Activated naive CD4-positive, alpha-beta T cell treated with anti-CD3 and anti-CD28 coated beads, Interleukin-2, amount 50 U/mL, for 16 hours (primary cell): ENCODE results near the gene TUBA4B.
"Not testable (repeated sequence)": the region's sequence is repeated elsewhere in the genome, so short reads cannot be mapped to it uniquely, and the experiment has no call there.

Experiments used
- DNase-seq: peaks from one replicate; pipeline ENCODE4 v3.0.0-alpha.2; 2020

The TUBA4B gene

GRCh38 chr2:219277703-219278654 lies 24.9 kb downstream of the TUBA4B start:
- DNase-seq, result peak; percentile 70

- DNase-seq, result no peak
Measured at GRCh38 chr2:219278655-219279150, 25.7 kb downstream of the TUBA4B start.

GRCh38 chr2:219279151-219279915 lies 26.3 kb downstream of the TUBA4B start, which contains the start of gene DNAJB2:
DNAJB2 (plus strand) TSS chr2:219279366; CDS start chr2:219279834, 468 bp downstream.
- peak; percentile 100 for DNase-seq

GRCh38 chr2:219279916-219280516 lies 27.0 kb downstream of the TUBA4B start:
- DNase-seq, result no peak

GRCh38 chr2:219280651-219281050 lies 27.6 kb downstream of the TUBA4B start:
- DNase-seq, result no peak

- DNase-seq, result no peak
Measured at GRCh38 chr2:219281588-219281987, 28.5 kb downstream of the TUBA4B start.

- DNase-seq, result no peak
Measured at GRCh38 chr2:219282375-219282774, 29.3 kb downstream of the TUBA4B start.

GRCh38 chr2:219282943-219283581 lies 30.0 kb downstream of the TUBA4B start:
- no peak for DNase-seq

GRCh38 chr2:219284501-219285372 lies 31.7 kb downstream of the TUBA4B start:
- DNase-seq, result no peak

GRCh38 chr2:219285373-219285735 lies 32.3 kb downstream of the TUBA4B start:
- DNase-seq, result no peak

GRCh38 chr2:219285894-219286425 lies 32.9 kb downstream of the TUBA4B start:
- DNase-seq, result no peak

GRCh38 chr2:219286436-219287115 lies 33.5 kb downstream of the TUBA4B start:
- no peak for DNase-seq

GRCh38 chr2:219287116-219287440 lies 34.0 kb downstream of the TUBA4B start:
- not testable (repeated sequence) for DNase-seq

- DNase-seq, result no peak
Measured at GRCh38 chr2:219287580-219288265, 34.7 kb downstream of the TUBA4B start.

- no peak for DNase-seq
Measured at GRCh38 chr2:219289195-219289536, 36.1 kb downstream of the TUBA4B start.

GRCh38 chr2:219289537-219290361 lies 36.7 kb downstream of the TUBA4B start:
- no peak for DNase-seq

- DNase-seq, result no peak
Measured at GRCh38 chr2:219290381-219291171, 37.5 kb downstream of the TUBA4B start.

- no peak for DNase-seq
Measured at GRCh38 chr2:219291394-219291793, 38.4 kb downstream of the TUBA4B start.
